HG02885 (cell line): ENCODE data around the gene TOR4A.

Experiments used
- ATAC-seq: cut with Tn5 transposase; IDR thresholded peaks from one replicate; pipeline ENCODE4 v1.9.1; 2021; ENCODE audit warnings: mild to moderate bottlenecking; ENCODE audit not compliant: unreplicated experiment, poor library complexity

Gene TOR4A

DNA sequence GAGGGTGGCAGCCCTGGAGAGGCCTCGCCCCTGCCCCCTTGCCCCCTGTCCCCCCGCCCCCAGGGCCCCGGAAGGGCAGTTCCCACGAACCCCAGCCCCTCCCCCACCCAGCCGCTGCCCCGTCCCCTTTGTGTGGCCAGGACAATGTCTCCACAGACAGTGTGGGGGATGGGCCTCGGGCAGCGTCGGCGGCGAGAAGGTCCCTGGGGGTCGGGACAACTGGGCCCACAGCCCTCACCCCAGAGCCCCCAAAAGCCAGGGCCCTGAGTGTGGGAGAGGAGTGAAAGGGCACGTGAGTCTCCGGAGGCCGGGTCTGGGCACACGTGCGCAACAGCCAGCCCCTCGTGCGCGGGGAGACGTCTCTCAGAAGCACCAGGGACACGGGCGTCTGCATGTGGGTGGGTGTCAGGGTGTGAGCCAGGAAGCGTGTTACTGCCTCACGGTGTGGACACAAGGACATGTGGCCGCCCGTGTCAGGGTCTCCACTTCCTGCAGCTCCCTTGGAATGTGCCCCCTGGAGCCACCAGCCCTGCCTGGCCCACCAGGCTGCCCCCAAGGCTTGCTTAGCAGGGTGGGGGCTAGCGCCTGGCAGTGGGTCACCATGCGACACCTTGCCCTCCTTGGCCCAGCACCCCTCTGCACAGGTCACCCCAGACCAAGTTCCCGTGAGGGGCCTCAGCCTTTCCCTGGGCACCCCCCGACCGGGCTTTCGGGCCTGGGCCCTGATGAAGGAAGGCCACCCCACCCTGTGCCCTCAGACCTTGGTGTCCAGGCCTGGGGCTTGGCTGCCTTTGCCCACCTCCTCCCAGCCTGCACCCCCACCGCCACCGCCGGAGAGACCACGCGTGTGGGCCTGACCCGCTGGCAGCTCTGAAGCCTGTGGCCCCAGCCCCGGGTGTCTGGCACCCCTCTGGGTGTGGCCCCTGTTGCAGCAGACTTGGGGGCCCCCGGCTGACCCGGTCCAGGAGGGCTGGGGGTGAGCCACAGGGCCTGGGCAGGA, 37.3 kb downstream of the TOR4A start:
- ATAC-seq = no peak

DNA sequence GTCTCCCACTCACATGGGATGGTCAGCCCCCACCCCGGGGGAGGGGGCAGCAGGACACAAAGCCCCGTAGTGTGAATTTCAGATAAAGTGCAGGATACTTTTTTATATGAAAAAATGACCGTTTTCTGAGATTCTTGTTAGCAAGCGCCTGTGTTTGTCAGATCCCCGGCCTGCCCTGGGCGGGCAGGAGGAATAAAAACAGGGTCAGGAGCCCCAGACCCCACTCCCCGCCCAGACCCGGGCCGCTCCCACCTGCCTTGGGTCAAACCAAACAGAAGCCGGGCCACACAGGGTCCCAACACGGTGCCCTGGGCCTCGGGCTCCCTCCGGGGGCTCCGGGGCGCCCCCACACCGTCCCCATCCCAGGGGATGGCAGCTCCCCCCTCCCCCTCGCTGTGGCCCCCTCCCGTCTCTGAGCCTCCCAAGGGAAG, 38.1 kb downstream of the TOR4A start:
- ATAC-seq = no peak

DNA sequence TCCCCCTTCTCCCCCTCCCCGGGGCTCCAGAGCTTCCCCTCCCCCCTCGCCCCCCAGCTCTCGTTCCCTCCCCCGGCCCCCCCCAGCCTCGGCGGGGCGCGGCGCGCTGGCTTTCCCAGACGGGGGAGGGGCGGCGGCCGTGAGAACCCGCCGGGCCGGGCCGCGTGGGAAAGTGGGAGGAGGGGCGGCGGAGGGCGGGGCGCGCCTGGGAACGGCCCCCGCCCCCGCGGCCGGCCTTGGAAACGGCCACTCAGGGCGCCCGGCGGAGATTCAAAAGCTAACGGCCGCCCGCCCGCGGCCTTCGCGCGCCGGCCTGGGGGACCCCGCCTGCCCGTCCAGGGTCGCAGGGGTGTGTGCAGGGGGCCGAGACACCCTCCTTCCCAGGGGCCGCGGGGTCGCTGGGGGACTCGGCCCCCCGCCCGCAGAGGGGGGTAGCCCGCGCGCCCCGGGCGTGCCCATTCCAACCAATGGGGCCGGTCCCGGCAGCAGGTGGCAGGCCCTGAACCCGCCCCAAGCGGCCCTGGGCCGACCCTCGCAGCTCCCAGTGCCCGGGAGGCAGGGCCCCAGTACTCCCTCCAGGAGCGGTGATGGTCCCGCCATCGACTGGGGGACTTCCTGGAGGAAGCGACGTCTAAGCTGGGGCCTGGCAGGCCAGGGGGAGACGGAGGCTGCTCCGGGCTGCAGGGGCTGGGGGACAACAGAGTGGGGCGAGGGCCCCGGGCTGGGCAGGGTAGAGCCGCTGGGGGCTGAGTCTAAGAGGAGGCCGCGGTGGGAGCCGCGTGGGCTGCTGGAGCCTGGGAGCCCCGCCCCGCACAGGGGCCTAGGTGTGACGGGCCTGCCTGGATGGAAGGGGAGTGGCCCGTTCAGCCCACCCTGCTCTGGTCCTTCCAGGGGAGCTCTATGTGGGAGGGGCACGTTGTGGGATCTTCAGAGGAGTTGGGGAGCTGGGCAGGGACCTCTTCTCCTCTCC, 38.8 kb downstream of the TOR4A start:
- no peak for ATAC-seq

DNA sequence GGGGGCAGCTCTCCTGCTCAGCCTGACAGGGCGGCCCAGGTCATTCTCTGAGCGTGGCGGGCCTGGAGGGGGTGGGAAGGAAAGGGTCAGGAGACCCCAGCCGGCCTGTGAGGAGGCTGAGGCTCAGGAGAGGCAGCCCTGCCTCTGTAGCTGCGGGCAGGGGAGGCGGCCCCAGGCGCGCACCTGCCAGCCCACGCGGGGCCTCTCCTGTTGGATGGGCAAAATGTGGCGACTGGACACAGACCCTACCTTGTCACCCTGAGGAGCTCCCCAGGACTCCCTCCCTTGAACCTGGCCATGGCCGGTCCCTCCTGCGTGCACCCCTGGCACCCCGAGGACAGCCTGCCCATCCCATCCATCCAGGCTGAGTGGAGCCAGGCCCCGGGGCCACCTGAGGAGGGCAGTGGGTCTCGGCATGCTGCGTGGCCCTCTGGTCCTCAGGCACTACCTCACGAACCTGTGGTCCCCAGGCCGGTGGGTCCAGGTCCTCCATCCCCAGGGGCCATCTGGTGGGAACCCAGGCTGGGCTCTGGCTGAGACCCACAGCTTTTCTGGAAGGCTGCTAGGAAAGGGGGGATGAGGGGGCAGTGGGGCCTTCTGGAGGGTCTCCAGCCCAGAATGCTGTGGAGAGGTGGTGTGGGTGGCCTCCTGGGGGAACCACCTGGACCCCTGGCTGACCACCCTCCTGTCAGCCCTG, 39.6 kb downstream of the TOR4A start:
- ATAC-seq = no peak

DNA sequence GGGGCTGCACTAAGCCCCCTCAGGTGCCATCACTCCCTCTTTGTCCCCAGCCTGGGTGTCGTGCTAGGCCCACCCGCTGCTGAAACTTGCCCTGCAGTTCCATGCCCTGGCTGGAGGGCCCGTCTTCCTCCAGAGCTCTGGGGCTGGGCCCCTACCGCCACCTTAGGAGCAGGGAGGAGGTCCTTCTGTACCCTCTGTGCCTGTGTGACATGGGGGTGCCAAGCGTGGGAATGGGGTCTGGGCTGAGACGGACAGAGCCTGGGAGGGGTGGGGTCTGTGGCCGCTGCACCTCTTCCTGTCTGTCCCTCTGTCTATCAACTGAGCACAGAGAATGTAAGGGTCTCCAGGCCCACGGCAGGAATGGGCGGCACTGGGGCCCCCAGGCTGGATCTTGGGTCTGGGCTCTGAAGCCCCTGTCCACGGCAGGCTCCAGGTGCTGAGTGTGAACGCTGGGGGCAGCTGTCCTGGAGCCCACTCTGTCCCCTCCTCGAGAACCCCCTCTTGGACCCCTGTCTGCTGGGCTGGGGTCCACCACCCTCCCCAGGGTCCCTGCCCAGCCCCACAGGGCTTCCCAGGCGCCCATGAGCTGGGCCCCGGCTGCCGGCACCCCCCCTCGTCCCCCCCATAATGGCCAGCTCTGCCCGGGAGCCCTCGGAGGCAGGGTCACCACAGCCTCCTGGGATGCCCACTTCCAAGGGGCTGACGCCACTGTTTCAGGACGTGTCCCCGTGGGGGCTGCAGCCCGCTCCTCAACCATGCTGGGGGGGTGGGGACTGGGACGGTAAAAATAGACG, 40.4 kb downstream of the TOR4A start:
- no peak for ATAC-seq

DNA sequence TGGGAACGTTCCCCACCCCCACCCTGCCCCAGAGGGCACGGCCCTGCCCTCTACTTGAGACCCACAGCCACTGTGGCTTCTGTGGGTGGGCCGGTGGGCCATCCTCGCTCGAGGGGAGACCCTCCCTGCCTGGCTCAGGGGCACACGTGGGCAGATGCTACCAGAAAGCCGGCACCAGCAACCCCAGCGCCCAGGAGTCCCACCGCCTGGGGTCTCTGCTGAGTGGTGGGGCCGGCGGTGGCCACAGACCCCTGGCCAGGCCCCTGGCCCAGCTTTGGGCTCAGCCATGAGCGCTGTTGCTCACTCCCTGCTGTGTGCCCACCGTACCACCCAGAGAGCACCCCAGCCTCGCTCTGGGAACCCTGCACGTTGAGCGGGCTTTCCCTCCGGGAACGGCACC, 41.1 kb downstream of the TOR4A start:
- ATAC-seq = no peak

DNA sequence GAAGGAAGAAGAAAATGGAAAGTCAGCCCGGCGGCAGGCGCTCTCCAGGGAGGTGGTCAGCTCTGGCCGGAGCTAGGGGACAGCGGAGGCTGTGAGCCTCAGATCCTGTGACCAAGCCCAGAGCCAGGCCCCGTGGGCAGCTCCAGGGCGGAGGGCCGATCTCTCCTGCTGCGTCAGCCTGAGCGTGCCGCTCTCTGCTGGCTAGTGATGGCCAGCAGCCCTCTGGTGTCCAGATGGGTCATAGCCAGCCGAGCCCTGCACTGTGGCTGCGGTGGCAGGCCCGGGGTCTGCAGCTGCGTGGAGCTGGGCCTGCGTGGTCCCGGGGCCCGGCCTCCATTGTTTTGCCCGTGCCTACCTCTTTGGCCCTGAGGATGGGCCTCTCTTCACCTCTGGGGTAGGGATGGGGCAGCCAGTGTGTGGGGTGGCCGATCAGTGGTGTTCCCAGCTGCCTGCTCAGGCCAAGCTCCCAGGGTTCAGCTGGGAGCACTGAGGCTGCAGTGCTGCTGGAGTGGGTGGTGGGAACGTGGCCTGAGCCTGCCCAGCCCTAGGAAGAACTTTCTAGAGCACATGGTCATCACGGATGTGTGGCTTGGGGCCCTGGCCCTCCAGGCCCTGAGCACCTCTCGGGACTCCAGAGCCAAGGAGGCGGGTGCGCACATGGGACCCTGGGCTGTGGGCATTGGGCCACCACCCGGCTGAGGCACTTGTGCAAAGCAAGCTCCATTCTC, 41.6 kb downstream of the TOR4A start:
- ATAC-seq = no peak

DNA sequence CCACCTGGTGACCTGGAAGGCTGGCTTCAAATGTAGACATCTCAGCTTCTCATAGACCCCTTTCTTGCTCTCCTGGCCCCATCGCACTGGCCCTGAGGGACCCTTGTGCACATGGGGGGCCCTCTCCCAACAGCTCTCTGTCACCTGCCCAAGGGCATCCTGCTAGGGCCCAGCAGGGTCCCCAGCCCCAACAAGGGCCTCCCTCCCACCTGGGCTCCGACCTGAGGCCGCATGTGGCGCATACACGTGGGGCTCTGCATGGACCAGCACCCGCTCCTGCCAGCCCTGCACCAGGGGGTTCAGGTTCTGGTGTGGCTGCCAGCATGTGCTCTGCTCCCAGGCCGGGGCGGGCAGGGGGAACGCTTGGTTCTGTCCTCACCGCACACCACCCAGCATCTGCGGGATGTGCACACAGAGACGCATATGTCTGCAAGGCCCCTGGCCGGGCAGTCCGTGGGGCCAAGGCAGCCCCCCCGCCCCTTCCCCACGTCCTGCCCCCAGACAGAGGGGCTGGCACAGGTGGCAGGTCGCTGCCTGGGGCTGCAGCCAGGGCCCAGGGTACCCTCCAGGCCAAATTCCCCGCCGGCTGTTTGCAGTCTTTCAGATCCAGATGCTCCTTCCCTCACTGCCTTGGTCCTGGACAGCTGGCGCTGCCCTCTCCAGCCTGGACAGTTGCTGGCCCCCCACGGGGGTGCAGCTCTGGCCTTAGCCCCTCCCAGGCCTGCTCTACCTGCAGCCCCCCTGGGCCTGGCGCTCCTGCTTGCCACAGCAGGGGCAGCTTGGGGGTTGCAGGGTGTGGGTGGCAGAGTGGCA, 42.4 kb downstream of the TOR4A start:
- no peak for ATAC-seq

DNA sequence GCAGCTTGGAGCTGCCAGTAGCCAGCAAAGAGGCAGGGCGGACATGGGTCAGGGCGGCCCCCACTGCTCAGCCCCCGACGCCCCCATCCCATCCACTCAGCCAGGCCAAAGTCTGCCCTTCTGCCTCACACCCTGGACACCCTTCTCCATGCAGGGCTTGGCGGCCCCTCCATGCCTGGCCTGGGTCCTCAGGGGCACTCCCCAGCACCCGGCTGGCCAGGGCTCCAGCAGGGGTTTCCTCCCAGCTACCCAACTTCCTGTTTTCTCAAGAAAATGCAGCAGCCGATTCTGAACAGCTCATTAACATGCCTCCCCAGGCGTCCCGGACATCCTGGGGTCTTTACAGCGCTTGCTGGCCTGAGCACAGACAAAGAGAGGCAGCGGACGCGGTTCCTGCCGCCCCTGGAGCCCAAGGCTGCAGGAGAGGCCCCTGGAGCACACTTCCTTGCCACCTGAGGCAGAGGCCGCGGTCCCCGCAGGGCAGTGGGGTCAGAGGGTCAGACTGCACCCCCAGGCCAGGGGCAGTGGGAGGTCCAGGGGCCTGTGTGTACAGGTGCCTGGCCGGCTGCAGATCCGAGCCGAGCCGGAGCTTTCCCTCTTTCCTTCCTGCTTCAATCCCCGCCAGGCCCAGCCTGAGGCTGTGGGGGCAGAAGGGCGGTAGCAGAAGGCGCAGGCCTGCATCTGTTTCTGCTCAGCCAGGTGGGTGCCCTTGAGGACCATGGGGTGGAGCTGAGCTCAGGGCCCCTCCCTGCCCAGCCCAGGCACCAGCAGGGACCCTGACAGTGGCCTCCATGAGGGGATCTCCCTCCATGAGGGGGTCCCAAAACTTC, 43.2 kb downstream of the TOR4A start:
- no peak for ATAC-seq

DNA sequence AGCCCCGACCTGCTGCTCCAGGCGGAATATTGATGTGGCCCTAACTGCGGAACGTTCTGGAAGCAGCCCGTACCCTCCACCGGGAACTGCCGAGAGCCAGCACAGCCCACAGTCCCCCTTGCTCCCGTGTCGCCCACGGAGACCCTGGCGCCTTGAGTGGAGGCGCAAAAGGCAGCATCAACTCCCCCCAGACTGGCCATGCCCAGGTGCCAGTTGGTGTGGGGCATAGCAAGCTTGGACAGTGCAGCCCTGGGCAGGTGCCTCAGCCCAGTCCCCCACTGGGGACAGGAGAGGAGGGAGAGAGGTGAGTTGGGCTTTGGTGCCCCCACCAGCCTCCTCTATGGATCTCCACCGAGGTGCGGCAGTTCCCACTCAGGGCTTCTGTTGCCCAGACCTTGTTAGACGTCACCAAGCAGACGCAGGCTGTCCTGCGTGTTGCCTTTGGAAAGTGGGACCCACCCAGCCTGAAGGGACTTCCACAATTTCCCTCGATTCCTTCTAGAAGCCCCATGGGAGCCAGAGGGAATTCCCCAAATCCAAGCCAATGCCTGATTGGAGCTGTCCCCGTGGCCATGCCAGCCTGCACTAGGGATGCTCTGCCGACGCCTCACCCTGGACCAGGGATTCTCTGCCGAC, 44.3 kb downstream of the TOR4A start:
- ATAC-seq = no peak

DNA sequence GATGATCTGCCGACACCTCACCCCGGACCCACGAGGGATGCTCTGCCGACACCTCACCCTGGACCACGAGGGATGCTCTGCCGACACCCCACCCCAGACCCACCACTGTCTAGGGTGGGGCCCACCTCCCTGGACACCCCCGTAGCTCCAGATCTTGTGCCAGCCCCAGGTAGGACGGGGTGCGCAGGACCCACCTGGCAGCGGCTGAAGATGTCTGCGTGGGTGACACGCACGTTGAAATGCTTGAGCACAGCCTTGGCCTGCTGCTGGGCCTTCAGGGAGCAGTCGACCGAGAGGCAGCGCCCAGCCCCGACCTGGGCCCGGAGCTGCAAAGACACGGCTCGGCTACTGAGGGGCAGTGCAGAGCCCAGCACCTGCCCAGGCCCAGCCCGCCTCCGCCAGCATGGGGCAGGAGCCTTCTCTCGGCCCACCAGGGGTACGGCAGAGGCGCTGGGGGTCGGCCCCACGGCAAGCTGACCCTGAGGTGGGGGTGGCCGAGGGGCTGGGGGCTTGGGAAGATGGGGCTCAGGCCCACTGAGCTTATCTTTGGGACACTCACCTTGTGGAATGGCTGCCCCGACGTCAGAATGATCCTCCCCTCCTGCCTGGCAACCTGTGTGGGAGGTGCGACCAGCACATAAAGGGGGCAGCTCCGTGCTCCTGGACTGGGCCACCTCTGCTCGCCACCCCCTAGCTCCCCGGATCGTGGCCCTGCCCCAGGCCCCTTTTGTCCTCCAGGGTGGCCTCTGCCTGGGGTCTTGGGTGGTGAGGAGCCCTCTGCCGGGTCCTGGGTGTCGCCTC, 46.2 kb downstream of the TOR4A start:
- ATAC-seq = no peak

DNA sequence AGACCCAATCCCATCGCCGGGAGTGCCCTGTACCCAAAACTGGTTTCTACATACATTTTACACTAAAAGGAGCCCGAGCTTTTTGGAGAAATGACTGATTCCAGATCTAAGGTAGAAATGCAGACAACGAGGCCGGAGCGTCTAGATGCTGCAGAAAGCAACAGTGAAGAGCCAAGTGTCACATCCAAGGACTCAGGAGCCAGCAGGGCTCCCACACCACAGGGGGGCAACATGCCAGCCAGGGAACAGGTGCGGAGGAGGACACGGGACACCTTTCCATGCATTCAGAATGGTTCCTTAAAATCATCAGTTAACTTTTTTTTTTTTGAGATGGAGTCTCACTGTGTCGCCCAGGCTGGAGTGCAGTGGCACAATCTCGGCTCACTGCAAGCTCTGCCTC, 47.6 kb downstream of the TOR4A start:
- no peak for ATAC-seq

DNA sequence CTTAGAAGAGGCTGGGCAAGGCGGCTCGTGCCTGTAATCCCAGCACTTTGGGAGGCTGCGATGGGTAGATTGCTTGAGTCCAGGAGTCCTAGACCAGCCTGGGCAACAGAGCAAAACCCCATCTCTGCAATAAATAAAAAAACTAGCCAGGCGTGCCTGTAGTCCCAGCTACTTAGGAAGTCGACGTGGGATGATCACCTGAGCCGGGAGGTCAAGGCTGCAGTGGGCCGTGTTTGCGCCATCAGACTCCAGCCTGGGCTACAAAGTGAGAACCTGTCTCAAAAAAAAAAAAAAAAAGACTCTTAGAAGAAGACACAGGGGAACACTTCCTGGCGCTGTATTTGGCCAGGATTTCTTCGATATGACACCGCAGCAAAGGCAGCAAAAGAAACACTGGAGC, 48.3 kb downstream of the TOR4A start:
- ATAC-seq = no peak

DNA sequence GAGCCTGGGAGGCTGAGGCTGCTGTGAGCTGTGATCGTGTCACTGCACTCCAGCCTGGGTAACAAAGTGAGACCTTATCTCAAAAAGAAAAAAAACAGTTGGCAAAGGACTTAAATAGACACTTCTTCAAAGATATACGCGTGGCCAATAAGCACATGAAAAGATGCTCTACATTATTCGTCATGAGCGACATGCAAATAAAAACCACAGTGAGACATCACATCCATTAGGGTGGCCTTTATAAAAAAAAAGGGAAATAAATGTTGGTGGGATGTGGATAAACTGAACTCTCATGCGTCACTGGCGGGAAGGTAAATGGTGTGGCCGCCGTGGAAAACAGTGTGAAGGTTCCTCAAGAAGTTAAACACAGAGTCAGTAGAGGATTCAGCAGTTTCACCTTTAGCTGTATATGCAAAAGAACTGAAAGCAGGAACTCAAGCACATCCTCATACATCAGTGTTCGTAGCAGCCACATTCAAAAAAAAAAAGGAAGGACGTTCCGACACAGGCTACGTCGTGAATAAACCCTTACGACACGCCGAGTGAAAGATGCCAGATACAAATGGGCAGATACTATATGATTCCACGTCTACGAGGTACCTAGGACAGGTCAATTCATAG, 49.0 kb downstream of the TOR4A start:
- ATAC-seq = no peak
